HG03060 (cell line): ENCODE data around the gene ZNF343.

Experiments
- ATAC-seq: cut with Tn5 transposase; IDR thresholded peaks from one replicate; pipeline ENCODE4 v1.9.1; 2021; ENCODE audit warnings: low read depth, moderate number of reproducible peaks; ENCODE audit not compliant: unreplicated experiment

ZNF343 gene

GRCh38 chr20:2446845-2447244, 61.9 kb downstream of the ZNF343 start:
- ATAC-seq: no peak
